Stimulated activated CD8-positive, alpha-beta memory T cell treated with anti-CD3 and anti-CD28 coated beads, Interleukin-15, amount 100 ng/mL, for 1 hour (primary cell): ENCODE measurements around the gene ACSS3.
"Not testable (repeated sequence)": the region's sequence is repeated elsewhere in the genome, so short reads cannot be mapped to it uniquely, and the experiment has no call there.

ENCODE experiments used
- DNase-seq: peaks from one replicate; pipeline ENCODE4 v3.0.0-alpha.2; 2020; ENCODE audit warnings: low read depth

Gene ACSS3

DNA sequence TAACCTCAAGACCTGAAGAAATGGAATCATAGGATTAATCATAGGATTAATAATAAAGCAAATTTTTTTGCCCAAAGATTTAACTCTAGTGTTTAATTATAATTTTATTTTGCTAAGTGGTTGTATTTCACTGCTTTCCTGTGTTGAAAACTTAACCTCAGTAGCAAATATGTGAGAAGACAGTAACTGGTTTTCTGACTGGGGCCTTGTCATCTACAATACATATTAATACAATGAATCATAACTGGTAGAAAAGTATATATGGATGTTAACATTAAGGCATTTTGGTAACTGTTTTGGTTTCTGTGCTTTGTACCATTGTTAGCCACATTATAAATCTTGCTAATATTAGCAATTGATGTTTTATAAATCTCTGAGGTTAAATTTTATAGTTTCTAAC, 92.2 kb downstream of the ACSS3 start:
- DNase-seq, result no peak

GRCh38 chr12:81172851-81173250, 95.0 kb downstream of the ACSS3 start:
- DNase-seq, result no peak

GRCh38 chr12:81174664-81175063, 96.8 kb downstream of the ACSS3 start:
- no peak for DNase-seq

DNA sequence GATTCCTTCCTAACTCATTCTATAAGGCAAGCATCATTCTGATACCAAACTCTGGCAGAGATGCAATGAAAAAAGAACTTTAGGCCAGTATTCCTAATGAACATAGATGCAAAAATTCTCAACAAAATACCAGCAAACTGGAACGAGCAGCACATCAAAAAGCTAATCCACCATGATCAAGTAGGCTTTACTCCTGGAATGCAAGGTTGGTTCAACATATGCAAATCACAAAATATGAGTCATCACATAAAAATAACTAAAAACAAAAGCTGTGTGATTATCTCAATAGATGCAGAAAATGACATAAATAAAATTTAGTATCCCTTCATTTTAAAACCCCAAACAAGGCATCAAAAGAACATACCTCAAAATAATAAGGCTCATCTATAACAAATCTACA, 98.9 kb downstream of the ACSS3 start:
- no peak for DNase-seq

DNA sequence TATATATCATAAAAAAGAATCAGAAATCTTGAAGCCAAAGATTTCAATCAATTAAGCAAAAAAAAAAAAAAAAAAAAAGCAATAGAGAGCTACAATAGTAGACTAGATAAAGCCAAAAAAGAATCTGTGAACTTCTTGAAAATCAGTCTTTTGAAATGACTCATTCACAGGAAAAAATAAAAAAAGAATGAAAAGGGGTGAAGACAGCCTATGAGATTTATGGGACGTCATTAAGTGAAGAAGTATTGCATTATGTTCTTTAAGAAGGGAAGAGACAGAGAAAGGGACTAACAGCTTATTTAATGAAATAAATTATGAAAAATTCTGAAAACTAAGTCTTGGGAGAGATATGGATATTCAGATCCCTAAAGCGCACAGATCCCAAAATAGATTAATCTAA, 103.8 kb downstream of the ACSS3 start:
- no peak for DNase-seq

GRCh38 chr12:81187686-81188085, 109.8 kb downstream of the ACSS3 start:
- DNase-seq, result no peak

GRCh38 chr12:81196595-81196994, 118.7 kb downstream of the ACSS3 start:
- DNase-seq, result no peak

DNA sequence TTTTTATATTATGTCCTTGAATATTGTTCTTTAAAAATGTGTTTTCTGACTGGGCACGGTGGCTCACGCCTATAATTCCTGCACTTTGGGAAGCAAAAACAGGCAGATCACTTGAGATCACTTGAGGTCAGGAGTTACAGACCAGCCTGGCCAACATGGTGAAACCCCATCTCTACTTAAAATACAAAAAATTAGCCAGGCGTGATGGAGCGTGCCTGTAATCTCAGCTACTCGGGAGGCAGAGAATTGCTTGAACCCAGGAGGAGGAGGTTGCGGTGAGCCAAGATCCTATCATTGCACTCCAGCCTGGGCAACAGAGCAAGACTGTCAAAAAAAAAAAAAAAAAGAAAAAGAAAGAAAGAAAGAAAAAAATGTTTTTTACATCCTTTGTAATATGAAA, 122.7 kb downstream of the ACSS3 start:
- DNase-seq, result not testable (repeated sequence)

DNA sequence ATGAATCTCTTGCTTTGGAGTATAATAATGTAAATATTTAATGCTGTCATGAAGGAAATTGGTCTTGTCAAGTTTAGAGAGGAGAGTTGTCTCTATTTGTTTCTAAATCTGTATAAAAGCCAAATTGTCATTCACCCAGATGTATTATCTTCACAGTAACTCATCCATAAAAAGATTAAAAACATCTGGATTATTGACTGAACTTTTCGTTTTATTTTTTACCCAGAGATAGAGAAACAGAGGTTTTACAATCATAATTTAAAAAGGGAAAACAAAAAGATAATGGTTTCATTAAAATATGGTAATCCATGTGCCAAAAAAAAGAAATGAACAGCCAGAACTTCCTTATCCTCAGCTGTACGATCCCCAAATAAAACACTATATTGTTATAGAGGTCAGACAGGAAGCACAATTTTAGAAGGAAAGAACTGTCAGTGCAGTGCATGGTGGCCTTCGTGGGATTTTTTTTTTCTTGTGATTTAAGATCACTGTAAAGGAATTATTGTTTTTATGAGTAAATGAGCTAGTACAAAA, 125.9 kb downstream of the ACSS3 start:
- DNase-seq, result no peak

DNA sequence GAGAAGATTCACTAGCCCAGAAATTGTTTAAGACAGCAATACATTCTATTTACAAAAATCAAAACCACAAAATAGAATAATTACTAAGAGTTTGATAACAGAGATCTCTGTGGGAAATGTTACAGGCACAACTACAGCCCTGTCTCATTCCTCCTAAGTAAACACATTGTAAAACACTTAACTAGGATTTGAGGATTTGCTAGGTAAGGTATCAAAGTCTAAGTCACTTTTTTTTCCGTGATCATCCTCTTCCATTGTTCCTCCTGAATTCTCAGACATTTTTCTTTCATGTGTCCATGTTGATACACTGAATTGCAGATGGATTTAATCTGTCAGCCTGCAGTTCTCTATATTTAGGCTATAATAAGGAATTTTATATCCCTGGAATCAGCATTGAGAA, 127.5 kb downstream of the ACSS3 start:
- no peak for DNase-seq

GRCh38 chr12:81206429-81206828, 128.6 kb downstream of the ACSS3 start:
- DNase-seq, result no peak

- DNase-seq, result no peak
These were observed 129.3 kb downstream of the ACSS3 start for GRCh38 chr12:81207173-81207572.

- DNase-seq, result no peak
These were observed 129.8 kb downstream of the ACSS3 start for GRCh38 chr12:81207664-81208063.

DNA sequence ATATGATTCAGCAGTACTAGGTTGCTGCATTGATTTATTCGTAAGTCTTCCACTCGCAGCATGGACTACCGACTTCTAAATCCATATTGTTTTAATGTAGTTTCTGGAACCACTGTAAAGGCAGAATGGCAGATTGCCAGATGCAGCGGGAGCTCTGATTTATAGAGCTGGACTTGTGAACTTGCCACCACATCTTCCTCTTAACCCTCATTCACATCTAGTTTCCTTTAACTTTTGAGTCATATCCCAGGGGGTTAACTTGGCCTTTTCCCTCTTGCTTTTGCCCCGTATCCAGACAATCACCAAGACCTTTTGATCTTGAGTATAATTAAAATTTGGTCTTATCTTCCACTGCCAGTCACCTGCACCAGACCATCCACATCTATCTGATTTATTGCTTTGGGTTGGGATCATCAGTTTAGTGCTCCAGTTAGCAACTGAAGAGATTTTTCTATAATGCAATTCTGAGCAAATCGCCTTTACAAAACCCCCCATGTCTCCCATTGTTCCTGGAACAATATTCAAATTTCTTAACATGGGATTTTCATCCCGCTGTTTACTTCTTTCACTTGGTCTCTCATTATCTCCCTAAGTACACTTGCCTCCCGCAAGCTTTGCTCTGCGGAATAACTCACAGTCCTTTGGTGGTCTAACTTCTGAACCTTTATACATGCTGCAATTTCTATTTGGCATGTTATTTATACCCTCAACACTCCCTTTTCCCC, 130.5 kb downstream of the ACSS3 start:
- no peak for DNase-seq

- DNase-seq, result no peak
These were observed 131.1 kb downstream of the ACSS3 start for GRCh38 chr12:81209012-81209411.

GRCh38 chr12:81209772-81210225, 131.9 kb downstream of the ACSS3 start:
- not testable (repeated sequence) for DNase-seq

GRCh38 chr12:81211306-81211705, 133.4 kb downstream of the ACSS3 start:
- no peak for DNase-seq

GRCh38 chr12:81212996-81213696, 135.3 kb downstream of the ACSS3 start:
- DNase-seq, result no peak

GRCh38 chr12:81216739-81217138, 138.9 kb downstream of the ACSS3 start:
- no peak for DNase-seq

- no peak for DNase-seq
These were observed 143.8 kb downstream of the ACSS3 start for GRCh38 chr12:81221681-81222080.

DNA sequence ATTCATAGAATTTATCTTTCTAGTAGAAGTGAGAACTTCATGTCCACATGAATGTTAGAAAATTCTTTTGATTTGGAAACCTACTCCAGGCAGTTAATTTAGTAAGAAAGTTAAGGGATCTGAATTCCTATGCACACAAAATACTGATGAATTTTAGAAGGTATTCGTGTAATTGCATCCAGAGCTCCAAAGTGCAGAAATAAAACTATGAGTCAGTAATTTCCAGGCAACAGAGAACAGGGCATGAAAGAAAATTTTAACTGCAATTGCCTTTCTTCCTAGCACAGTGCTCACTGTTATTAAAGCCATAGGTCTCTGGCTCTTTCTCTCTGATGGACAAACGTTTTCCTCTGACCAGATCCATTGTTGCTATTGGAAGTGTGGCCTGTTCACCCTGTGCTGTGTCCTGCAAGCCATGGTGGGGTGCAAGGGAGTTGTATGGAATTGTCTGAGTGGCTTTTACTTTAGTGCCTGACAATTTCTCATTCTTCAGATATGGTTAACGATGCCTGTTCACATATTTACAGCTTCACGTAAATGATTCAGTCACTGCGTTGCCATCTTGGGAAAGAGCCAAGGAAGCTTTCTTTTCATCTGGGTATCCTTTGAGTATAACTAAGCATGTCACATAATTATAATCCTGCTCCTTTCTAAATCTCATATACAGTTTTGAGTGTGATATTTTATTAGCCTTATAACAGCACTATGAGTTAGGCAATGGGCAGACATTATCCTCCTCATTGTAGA, 145.1 kb downstream of the ACSS3 start:
- no peak for DNase-seq

- no peak for DNase-seq
These were observed 146.7 kb downstream of the ACSS3 start for GRCh38 chr12:81224626-81225025.

DNA sequence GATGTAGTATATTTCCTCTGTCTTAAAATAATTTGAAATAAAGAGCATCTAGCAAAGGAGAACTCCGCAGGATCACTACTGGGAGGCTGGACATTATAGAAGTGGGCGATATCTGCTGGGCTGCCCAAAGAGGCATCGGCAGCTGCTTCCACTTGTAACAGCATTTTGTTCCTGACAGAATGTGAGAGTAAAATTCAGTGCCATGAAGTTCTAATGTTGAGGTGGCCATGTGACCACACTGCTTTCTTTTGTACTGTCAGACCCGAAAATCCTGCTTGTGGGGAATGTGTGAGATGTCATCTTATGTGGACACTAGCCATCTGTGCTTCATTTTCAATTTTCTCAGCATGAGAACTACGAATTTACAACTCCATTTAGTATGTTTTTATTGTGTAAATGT, 151.9 kb downstream of the ACSS3 start:
- DNase-seq, result no peak
